Fibroblast of upper back skin (primary cell): ENCODE measurements around the gene ANKRD45.
"Not testable (repeated sequence)": the region's sequence is repeated elsewhere in the genome, so short reads cannot be mapped to it uniquely, and the experiment has no call there.

Experiments used
- DNase-seq: peaks from one replicate; pipeline ENCODE4 v3.0.0-alpha.2; 2013

The ANKRD45 gene

GRCh38 chr1:173669491-173669941, at the start of gene ANKRD45:
ANKRD45 (minus strand) TSS chr1:173669851; CDS start chr1:173659418, 10,433 bp downstream.
- peak; percentile 47 for DNase-seq

DNA sequence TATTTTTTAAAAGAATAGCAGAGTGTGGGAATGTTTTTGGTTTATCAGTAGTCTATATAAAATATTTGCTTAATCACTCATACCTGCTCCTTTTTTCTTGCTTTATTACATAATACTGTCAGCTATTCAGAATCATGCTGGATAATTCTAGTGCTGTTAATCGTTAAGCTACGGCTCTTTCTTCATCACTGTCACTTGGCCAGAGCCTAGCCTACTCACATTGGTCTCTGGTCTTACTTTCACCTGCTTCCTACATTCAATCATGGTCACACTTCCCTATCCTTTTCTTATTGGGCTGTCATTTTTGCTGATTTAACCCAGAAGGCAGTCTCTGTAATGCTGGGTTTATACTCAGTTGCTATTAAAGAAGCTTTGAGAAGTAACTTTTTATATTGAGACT, 47.6 kb upstream of the ANKRD45 start:
- DNase-seq: no peak

- DNase-seq: no peak
These were observed 45.8 kb upstream of the ANKRD45 start for GRCh38 chr1:173715538-173715844.

- DNase-seq: peak; percentile 91
These were observed 45.3 kb upstream of the ANKRD45 start, which contains the start of gene KLHL20 for GRCh38 chr1:173714759-173715537. KLHL20 (plus strand) TSS chr1:173714981; CDS start chr1:173716044, 1,063 bp downstream.

- DNase-seq: no peak
These were observed 44.7 kb upstream of the ANKRD45 start for GRCh38 chr1:173714441-173714758.

- DNase-seq: no peak
These were observed 39.1 kb upstream of the ANKRD45 start for GRCh38 chr1:173708787-173709186.

DNA sequence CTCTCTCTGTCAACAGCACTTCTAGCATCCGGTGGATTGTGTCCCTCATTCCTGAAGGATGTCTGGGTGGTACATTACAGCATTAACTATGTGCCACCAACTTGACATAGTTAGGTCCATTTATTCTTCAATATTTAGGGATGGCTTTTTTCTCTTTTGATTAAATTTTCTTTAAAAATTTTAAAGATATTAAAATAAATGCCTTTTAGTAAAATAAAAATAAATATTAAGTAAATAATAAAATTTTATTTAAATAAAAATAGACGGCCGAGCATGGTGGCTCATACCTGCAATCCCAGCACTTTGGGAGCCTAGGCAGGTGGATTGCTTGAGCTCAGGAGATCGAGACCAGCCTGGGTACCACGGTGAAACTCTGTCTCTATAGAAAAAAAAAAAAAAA, 35.5 kb upstream of the ANKRD45 start:
- no peak for DNase-seq

GRCh38 chr1:173702736-173703135, 33.1 kb upstream of the ANKRD45 start:
- no peak for DNase-seq

DNA sequence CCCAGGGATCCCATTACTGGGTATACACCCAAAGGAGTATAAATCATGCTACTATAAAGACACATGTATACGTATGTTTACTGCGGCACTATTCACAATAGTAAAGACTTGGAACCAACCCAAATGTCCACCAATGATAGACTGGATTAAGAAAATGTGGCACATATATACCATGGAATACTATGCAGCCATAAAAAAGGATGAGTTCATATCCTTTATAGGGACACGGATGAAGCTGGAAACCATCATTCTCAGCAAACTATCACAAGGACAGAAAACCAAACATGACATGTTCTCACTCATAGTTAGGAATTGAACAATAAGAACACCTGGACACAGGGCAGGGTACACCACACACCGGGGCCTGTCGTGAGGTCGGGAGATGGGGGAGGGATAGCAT, 31.6 kb upstream of the ANKRD45 start:
- DNase-seq: not testable (repeated sequence)

- DNase-seq: no peak
These were observed 23.6 kb upstream of the ANKRD45 start for GRCh38 chr1:173693238-173693637.

- DNase-seq: no peak
These were observed 18.6 kb upstream of the ANKRD45 start for GRCh38 chr1:173688300-173688699.

DNA sequence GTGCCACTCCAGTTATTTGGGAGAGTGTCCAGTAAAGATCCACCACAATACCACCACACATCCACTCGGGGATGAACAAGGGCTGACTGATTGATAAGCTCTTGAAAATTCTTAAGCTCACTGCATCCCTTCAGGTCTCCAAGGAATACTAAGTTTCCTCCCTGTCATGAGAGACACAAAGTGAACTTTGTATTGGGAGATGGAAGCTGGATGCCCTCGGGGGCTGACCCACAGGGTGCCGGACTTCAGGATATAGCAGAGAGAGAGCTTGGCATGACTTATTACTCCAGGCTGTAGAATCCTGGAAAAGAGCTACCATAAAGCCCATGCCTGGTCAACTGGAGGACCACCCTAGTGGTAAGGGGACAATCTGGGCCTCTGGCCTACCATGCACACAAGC, 15.5 kb upstream of the ANKRD45 start:
- DNase-seq: not testable (repeated sequence)

GRCh38 chr1:173683838-173684237, 14.2 kb upstream of the ANKRD45 start:
- not testable (repeated sequence) for DNase-seq

DNA sequence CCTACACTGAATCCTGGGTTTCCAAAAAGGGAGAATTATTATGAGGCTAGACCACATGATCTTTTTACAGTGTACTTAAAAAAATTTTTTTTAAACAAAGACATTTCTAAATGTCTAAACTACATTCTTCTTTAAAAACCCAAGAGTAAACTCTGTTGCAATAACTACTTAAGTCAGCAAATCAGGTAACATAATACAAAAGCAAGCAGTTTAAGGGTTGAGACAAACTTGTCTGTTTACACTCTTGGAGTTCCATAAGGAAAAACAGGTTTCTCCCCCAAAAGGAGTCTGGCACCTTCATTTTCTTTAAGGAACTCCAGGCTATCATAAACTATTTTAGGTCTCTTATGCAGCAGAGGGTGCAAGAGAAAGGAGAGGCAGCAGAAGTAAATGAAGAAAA, 12.5 kb upstream of the ANKRD45 start:
- no peak for DNase-seq

GRCh38 chr1:173680152-173680551, 10.5 kb upstream of the ANKRD45 start:
- DNase-seq: not testable (repeated sequence)

- DNase-seq: not testable (repeated sequence)
These were observed 4.8 kb upstream of the ANKRD45 start for GRCh38 chr1:173674496-173674895.

- DNase-seq: no peak
These were observed 3.0 kb downstream of the ANKRD45 start for GRCh38 chr1:173666646-173667045.

GRCh38 chr1:173663159-173663558, 6.5 kb downstream of the ANKRD45 start:
- DNase-seq: no peak

- no peak for DNase-seq
These were observed 7.9 kb downstream of the ANKRD45 start for GRCh38 chr1:173661763-173662162.

GRCh38 chr1:173661271-173661670, 8.4 kb downstream of the ANKRD45 start:
- DNase-seq: no peak

- DNase-seq: no peak
These were observed 9.3 kb downstream of the ANKRD45 start for GRCh38 chr1:173660306-173660705.

GRCh38 chr1:173648880-173649605, 20.6 kb downstream of the ANKRD45 start:
- no peak for DNase-seq

DNA sequence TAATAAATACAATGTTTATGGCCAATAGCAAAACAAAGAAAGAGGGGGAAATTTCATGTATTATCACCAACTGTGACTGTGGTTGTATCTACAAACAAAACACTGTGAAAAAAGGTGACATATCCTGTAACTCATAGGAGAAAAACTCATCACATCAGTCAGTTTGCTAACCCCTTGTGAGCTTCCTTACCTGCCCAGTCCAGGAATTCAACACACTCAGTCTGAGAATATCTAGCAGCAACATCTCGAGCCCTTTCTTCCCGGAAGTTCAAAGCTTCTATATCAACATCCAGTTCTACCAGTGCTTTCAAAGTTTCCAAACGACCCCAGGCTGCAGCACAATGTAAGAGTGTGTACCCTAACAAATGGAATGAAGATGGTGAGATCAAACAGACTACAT, 23.0 kb downstream of the ANKRD45 start:
- DNase-seq: no peak

DNA sequence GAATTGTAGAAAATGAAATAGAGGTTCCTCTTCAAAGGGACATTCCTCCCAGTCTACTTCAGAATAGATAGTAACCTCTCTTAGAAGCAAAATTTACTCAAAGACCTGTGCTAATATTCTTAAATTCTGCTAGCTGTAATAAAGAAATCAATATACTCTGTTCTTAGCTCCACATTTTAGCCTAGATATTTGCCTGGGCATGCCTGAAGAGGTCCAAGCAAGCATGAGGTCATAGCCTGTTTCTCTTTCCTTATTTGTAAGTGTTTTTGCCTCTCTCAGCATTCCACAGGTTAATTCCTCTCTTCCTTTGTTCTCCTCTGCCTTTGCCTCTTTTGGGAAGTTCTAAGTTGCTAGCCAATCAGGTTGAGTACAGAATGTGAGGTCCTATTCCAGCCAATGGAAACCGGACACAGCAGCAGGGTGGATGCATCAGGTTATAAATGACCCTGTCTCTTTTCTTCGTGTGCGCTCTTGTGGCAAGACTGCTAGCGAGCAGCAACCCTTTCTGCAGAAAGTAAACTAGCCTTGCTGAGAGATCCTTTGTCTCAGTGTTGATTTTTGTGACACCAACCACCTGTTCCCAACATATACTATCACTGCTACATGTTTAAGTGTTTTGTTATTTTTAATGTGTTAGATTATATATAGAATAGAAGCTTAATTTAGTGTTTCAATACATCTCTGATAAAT, 27.1 kb downstream of the ANKRD45 start:
- not testable (repeated sequence) for DNase-seq
